HG02759 (cell line): Measurements from ENCODE around the gene PNLIPRP3.
A peak's percentile ranks its signal among the peaks of the same experiment; 100 is the strongest.
"Not testable (repeated sequence)": the region's sequence is repeated elsewhere in the genome, so short reads cannot be mapped to it uniquely, and the experiment has no call there.

Experiments used
- ATAC-seq: cut with Tn5 transposase; IDR thresholded peaks from one replicate; pipeline ENCODE4 v1.9.1; 2021; ENCODE audit warnings: mild to moderate bottlenecking, moderate library complexity; ENCODE audit not compliant: unreplicated experiment

PNLIPRP3 gene

DNA sequence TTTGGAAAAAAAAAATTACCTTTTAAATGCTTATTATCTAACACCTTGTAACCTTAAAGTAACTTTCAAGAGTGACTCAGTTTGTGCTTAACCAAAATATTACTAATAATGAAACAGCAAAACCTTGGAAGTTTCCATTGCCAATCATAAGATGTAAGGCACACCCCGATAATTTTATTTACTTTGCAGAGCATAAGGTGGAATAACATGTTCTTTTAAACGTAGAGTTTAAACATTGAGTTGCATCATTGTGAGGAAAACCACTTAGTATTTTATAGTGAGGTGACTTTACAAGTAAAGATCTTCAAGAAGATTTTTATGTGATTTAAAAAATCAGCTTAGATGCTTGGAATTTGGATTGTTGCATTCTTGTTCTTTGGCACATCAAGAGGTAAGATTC, at the start of gene PNLIPRP3:
PNLIPRP3 (plus strand) TSS at position 177 of the 400 bp plus-strand sequence; CDS start at position 343, 166 bp downstream.
- no peak for ATAC-seq

DNA sequence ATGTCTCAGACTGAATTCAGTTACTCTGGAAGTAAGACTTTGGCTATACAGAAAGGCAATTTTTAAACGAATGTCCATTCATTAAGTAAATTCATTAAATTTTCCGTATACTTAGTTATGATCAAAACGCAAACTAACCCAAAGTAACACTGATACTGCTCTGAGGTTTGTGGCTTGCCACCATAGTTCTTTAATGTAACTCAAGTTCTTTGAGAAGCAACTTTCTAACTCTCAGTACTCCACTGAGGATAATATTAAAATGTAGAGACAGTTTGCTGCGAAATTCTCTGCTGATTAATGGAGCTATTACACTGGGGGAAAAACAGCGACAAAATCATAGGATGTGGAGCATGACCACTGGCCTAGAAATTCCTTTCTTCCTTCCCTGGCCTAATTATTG, 45.4 kb upstream of the PNLIPRP3 start:
- ATAC-seq: no peak

DNA sequence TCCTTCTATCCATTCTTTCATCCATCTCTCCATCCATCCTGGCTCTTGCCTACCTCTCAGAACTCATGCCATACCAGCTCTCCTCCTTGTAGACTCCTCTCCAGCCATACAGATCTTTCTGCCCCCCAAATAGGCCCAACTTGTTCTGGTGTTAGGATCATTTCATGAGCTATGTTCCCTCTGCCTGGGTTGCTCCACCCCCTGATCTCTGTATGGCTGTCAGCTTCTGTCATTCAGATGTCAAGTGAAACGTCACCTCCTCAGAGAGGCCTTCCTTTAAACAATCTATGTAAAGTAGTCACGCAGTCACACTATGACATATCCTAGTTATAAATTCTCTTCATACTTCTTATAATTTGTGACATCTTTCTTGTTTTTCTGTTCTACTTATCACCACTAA, 42.3 kb upstream of the PNLIPRP3 start:
- no peak for ATAC-seq

DNA sequence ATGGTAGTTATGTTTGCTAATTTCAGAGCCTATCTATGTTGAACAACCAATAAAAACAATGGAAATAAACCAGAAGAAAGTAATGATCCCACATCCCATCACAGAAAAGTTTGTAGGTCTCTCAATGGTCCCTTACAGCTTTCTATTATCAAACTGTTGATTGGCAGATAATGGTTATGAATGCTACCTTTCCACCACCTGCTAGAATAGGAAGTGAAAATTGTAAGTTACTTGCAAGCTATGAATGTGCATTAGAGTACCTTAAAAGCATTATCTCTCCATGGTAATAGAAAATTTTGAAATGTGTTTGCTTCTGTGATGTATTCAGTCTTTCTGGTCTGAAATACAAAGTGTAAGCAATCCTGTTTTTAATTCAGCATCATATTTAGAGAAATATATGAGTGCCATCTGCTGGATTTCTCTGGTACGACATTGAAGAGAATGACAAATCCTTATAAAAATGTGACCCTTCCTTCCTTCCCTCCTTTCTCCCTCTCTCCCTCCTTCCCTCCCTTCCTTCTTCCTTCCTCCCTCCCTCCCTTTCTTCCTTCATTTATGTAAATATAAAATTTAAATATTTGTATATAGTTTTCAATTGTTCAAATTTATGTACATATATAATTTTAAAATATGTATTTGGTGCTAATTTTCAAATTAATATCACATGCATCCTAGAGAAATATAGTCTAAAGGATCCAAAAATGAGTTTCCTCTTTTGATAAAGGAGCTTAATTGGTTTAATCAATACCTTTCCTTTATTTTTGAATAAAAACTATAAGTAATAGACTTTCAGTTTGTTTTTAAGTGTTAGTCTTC, 41.4 kb upstream of the PNLIPRP3 start:
- no peak for ATAC-seq

DNA sequence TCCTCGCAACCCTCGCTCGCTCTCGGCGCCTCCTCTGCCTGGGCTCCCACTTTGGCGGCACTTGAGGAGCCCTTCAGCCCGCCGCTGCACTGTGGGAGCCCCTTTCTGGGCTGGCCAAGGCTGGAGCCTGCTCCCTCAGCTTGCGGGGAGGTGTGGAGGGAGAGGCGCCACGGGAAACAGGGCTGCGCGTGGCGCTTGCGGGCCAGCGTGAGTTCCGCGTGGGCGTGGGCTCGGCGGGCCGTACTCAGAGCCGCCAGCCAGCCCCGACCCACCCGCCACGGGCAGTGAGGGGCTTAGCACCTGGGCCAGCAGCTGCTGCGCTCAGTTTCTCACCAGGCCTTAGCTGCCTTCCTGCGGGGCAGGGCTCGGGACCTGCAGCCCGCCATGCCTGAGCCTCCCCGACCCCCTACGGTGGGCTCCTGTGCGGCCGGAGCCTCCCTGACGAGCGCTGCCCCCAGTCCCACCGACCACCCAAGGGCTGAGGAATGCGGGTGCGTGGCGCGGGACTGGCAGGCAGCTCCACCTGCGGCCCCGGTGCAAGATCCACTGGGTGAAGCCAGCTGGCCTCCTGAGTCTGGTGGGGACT, 34.3 kb upstream of the PNLIPRP3 start:
- not testable (repeated sequence) for ATAC-seq

DNA sequence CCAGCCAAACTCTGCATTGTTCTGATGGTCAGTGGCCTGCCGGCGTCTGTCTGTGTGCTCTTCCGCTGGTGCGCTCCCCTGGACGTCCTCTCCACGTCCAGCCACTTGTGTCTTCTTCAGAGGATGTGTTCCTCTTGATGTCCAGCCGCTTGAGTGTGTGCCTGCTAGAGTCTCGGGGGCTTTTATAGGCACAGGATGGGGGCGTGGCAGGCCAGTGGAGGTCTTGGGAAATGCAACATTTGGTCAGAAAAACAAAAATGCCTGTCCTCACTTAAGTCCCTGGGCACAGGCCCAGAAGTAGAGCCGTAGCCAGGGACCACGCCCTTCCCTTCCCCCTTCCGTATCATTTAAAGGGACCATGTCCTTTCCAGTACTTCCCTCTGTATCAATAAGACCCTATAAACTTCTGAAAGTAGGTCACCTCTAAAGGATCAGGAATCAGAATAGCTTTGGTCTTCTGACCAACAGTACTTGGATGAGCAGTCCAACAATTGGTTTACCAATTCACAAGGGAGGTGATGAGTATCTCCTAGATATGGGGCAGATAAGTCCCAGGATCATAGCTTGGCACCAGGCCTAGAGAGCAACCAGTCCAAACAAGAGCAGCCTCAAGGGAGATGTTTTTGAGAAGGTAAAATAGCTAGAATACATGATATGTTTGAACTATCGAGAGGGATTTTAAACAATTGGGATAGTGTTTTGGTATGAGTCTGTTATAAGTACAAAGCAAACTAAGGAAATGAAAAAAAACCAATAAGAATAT, 32.2 kb upstream of the PNLIPRP3 start:
- no peak for ATAC-seq

DNA sequence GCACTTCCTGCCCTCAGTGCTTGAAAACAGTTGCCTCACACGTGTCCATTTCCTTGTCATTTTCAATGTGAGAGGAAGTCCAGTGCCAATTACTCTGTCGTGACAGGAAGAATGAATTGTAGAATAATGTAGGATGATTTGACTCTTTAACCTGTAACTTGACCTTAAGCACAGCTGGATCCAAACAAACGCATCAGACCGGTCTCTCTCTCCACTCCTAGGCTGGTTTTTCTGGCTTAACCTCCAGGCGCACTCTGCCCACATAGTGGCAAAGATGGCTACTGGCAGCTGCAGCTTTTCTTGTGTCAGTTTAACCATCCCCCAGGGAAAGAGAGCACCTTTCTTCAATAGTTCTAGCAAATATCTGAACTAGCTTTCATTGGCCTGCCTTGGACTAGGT, 29.4 kb upstream of the PNLIPRP3 start:
- ATAC-seq: no peak

DNA sequence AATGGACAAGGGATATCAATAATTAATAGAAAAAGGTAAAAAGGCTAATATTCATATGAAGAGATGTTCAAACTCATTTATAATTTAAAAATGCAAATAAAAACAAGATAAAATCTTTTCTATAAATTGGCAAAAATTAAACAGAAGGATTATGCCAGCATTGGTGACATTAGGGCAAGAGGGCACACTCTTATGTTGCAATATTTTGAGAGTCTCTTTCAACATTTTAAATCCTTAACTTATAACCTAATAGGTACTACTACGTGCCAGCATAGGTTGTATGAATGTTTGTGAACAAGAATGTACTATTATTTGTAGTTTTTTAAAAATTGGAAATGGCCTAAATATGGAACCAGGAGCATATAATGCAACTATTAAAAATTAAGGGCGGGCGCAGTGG, 24.8 kb upstream of the PNLIPRP3 start:
- no peak for ATAC-seq

DNA sequence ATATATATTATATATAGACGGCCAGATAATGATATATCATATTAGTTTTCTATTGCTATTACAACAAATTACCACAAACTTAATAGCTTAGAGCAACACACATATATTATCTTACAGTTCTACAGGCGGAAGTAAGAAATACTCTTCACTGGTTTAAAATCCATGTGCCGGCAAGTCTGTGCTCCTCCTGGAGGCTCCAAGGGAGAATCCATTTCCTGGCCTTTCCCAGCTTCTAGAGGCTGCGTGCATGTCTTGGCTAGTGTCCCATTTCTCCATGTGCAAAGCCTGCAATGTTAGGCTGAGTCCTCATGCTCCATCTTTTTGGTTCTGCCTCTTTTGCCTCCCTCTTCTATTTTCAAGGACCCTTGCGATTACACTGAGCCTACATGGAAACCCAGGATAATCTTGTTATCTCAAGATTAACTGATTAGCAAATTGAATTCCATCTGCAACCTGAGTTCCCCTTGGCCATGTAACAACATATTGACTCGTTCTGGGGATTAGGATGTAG, 23.9 kb upstream of the PNLIPRP3 start:
- ATAC-seq: no peak

DNA sequence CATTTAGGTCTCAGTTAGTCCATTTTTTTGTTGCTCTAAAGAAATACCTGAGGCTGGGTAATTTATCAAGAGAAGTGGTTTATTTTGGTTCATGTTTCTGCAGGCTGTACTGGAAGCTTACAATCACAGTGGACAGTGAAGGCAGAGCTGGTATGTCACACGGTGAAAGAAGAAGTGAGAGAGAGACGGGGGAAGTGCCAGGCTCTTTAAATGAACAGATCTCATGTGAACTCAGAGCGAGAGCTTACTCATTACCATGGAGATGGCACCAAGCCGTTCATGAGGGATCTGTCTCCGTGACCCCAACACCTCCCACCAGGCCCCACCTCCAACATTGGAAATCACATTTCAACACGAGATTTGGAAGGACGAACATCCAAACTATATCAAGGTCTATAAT, 18.9 kb upstream of the PNLIPRP3 start:
- ATAC-seq: peak; percentile 78

DNA sequence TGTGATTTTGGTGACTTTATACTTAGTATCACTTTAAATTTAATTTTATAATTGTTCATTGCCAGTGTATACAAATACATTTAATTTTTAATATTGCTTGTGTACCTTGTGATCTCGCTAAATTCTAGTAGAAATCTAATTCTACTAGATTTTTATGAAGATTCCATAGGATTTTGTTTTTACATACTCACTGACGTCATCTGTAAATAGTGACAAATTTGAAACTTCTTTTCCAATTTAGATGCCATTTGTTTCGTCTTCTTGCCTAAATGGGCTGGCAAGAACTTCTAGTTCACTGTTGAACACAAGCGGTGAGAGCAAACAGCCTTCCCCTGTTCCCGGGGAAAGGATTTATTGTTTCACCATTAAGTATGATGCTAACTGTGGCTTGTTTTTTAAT, 17.3 kb upstream of the PNLIPRP3 start:
- no peak for ATAC-seq

DNA sequence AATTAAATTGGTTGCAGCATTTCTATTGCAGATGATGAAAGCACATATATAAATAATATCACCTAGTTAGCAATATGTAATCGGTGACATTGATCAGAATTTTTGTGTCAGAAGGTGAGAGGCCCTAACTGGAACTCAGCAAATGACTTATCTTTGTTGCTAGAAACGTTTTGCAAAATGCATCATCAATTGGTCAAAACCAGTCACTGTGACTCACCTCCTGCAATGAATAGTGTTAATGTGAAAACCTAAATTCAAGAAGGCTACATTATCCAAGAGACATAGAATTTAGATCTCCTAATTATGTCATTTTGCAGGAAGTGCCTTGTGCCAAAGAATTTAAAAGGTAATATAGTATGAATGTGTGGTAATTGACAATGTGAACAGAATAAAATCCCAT, 9.8 kb upstream of the PNLIPRP3 start:
- ATAC-seq: no peak

DNA sequence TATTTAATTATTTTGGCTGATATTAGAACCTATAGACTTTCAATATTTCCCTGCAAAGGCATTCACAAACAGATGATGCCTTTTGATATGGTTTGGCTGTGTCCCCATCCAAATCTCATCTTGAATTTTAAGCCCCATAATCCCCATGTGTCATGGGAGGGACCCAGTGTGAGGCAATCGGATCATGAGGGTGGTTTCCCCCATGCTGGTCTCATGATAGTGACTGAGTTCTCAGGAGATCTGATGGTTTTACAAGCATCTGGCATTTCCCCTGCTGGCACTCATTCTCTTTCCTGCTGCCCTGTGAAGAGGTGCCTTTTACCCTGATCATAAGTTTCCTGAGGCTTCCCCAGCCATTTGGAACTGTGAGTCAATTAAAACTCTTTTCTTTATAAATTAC, 9.3 kb upstream of the PNLIPRP3 start:
- ATAC-seq: no peak

DNA sequence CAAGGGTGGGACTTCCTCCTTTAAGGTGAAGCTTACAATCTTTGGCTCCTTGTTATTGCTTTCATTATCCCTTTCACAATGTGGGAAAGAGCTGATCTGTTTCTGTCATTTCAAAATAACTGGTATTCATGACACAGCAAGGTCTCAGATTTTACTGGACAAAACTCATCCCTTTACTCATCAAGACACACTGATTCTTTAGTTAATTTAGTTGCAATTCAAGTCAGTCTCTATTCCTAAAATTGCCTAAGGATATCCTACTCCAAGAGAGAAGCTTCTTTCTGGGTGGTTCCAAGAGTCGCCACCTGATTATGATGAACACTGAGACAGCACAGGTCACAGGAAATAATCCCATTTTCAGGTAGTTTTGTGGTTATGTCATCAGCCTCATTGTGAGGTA, 5.8 kb upstream of the PNLIPRP3 start:
- no peak for ATAC-seq

DNA sequence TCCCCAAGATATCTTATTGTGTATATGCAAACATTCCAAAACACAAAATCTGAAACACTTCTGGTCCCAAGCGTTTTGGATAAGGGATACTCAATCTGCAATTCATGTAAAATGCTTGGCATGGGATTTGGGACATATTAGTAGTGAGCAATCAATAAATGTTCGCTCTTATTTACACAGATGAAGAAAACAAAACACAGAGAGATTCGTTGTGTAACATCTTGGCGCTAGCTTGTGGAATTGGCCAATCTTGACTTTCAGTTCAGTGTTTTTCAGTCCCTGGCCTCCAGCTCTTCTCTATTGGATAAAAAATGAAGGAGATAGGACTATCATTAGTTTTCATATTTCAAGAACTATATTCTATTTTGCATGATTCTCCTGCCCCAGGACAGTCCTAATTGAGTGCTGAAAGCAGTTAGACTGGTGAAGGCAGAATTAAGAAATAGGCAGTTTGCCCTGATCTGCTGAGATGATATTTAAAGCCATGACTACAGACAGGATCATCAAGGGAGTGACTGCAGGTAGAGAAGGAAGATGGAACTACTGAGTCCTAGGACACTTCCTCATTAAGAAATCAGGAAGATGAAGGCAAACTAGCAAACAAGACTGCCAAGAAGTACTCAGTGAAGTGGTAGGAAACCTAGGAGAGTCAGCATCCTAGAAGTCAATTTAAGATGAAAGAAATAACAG, 1.8 kb downstream of the PNLIPRP3 start:
- ATAC-seq: no peak

DNA sequence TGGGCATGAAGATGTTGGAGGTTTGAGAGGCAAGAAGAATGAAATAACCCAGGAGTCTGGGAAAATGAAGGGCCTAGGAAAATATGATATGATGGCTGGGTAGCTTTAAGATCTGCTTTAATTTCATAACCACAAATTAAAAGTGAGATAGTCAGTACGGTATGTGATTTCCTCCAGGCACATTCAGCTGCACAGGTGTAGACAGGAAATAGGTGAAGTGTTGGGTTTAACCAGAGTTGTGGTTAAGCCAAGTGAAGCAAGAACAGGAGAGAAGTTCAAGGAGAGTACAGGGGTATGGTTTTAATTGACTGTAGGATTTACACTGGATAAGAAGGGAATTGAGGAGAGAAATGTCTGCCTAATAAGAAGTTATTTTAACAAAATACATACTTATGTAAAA, 2.6 kb downstream of the PNLIPRP3 start:
- no peak for ATAC-seq

DNA sequence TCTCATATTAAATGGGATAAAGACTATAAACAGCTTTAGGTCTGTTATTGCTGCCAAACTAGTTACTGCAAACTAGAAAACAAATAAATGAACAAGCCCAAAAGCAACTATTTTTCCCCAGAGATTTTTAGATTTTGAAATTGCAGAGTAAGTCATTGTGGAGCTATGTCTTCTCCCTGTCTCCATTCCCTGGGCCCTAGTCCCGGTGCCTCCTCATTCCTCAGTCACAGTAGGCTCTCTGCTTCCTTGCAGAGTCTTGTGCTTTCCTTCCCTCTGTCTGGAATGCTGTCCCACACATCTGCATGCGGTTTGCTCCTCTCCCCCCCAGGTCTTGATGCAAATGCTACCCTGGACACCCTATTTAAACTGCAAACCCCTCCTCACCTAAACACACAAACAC, 4.0 kb downstream of the PNLIPRP3 start:
- no peak for ATAC-seq

DNA sequence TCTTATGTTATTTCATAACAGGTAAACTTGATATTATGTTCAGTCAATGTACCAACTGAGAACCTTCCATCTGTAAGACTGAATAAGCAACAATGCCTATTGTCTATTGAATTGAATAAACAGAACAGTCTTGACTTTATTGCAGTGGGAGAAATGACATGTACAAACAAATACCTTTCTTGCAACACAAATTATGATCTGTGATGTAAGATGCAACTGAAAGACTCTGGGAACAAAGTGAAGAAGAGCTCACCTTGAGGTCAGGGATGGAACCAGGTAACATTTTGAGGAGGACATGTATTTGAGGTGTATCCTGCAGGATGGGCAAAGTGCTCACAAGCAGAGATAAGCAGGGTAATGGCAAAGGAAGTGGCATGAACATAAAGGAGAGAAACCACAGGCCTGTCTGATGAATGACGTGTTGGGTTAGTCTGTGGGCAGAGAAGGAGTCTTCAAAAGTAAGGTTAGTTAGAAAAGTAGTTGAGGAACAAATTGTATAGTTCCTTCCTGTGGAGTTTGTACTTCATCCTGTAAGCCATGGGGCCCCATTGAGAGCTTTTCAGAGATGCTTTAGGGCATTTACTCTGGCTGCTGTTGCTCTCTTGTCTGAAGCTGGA, 9.5 kb downstream of the PNLIPRP3 start:
- no peak for ATAC-seq

DNA sequence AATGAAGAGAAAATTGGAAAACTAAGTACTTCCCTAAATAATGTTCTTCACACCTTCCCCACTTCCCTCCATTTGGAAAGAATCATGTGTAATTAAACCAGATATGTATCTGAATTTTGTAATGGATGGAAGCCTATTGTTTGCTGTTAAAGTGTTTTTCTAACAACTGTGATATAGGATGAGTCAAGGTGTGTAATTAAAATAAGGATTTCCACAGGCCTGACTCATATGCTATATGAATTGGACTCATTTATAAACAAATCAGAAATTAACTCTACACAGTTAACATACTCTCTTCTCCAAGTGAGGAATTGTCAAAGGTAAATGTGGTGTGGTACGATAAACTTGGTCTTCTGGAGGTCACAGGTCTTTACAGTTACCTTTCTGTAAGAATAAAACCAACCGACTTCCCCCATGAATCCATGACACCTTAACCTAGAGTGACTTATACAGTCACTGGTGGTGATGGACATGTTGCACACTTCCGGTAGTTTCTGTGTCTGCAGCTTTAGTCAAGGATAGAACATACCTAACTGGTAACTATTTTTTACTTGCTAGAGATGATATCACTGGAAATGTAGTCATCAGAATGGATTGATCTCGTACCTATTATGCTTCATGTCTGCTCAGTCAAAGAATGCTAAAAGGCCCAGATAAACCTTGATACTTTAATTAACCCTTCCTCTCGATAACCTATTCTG, 12.8 kb downstream of the PNLIPRP3 start:
- ATAC-seq: no peak

DNA sequence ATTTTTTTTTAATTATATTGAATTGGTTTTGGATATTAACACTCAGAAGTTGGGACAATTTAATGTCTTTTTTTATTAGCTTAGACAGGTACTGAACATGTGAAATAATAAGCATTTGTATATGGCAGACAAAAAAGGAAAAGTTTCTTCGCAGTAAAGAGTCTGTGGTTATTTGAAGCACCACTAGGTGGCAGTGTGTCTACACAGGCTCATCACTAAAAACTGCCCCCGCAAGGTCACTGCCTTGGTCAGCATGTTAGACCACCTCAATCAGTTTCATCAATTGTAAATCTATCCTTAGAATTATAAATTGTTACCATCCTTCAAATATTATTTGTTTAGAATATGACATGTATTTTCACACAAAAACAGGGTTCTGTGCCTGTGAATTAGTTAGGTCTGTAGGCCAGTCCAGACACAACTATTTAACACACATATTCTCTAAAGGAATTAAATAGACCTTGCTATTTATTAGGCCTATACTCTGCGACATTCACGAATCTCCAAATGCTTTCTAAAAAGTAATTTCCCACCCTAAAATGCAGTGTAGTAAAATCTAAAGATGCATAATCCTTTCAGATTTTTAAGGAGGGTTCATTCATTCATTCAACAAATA, 17.0 kb downstream of the PNLIPRP3 start:
- peak; percentile 80 for ATAC-seq
